HCT116 (cell line): ENCODE results near the gene SMARCA5. TPM values are rescaled to one million over a fixed set of nuclear protein-coding genes. Genes with fewer than 3 reads are reported as not detected.

Experiments
- ATAC-seq: fragments of 200-7000 bp; cut with Tn5 transposase; 2 replicates; pipeline ENCODE4 v1.9.1; 2020; ENCODE audit warnings: mild to moderate bottlenecking, moderate library complexity
- Bru-seq: library from RNA; stranded (reverse); fragments of 400-500 nt; gene quantifications from one replicate; lab custom pipeline; 2021; lab: Mats Ljungman, UMichigan
- BruChase-seq, 2 experiments: library from RNA; stranded (reverse); fragments of 400-500 nt; gene quantifications; one replicate each; lab custom pipeline; 2021; lab: Mats Ljungman, UMichigan
- BruUV-seq: library from RNA; stranded (reverse); fragments of 400-500 nt; replicated peaks from 2 replicates; lab custom pipeline; 2021; lab: Mats Ljungman, UMichigan
- CTCF ChIA-PET: fragments of 300-600 bp; sonication (Branson Sonifier 250); formaldehyde crosslinking; loops from one replicate; lab custom pipeline; 2021; ENCODE audit warnings: antibody characterized with exemption; lab: Charles Lee
- POLR2A ChIA-PET: fragments of 300-600, 350-600 bp; sonication (Branson Sonifier 250); formaldehyde crosslinking; loops from one replicate; lab custom pipeline; 2021; ENCODE audit warnings: antibody characterized with exemption; lab: Charles Lee
- RAD21 ChIA-PET, 2 experiments: fragments of 300-600 bp; sonication (Branson Sonifier 250); formaldehyde crosslinking; loops; one replicate each; lab custom pipeline; 2023; ENCODE audit warnings: low total read pairs in 2 of 2; ENCODE audit not compliant: uncharacterized antibody in 2 of 2, unreplicated experiment in 2 of 2, low non-redundant PET in 1 of 2; lab: Charles Lee
- DNase-seq: peaks from one replicate; pipeline ENCODE4 v3.0.0-alpha.2; 2010; ENCODE audit warnings: low read depth, low spot score
- H2AFZ ChIP-seq: fragments of 200-600 bp; shearing (Covaris generic), sonication (generic); 2 replicates; pipeline ENCODE4 v1.6.1; 2017; ENCODE audit warnings: low read depth, mixed run types, mixed read lengths, antibody characterized with exemption, low read length; ENCODE audit not compliant: poor library complexity, severe bottlenecking
- H3K27ac ChIP-seq: 2 replicates; pipeline ENCODE4 v1.5.1; 2012; ENCODE audit warnings: low read depth, low read length
- H3K27me3 ChIP-seq: fragments of 200-600 bp; sonication (generic); 2 replicates; pipeline ENCODE4 v1.6.1; 2016; ENCODE audit warnings: mixed run types, low read length, mixed read lengths; ENCODE audit not compliant: insufficient read depth
- H3K36me3 ChIP-seq, 2 experiments: fragments of 200-500 bp in 1 of 2; fragments of 200-600 bp in 1 of 2; sonication (Bioruptor generic) in 1 of 2; sonication (generic) in 1 of 2; 2 replicates each; pipeline versions ENCODE4 v1.5.1 to v1.6.1; 2014 to 2016; ENCODE audit warnings: low read length in 2 of 2, inconsistent platforms in 1 of 2, mixed read lengths in 1 of 2, mixed run types in 1 of 2; ENCODE audit not compliant: insufficient read depth in 2 of 2, control insufficient read depth in 1 of 2
- H3K4me1 ChIP-seq, 2 experiments: fragments of 200-600 bp in 1 of 2; sonication (generic) in 1 of 2; 2 replicates each; pipeline versions ENCODE4 v1.5.1 to v1.6.1; 2012 to 2017; ENCODE audit warnings: low read length in 2 of 2, inconsistent platforms in 1 of 2, mild to moderate bottlenecking in 1 of 2, mixed read lengths in 1 of 2, mixed run types in 1 of 2, moderate library complexity in 1 of 2; ENCODE audit not compliant: insufficient read depth in 2 of 2, control insufficient read depth in 1 of 2
- H3K4me2 ChIP-seq: fragments of 200-600 bp; sonication (generic); 2 replicates; pipeline ENCODE4 v1.6.1; 2017; ENCODE audit warnings: mixed run types, low read length, mixed read lengths
- H3K4me3 ChIP-seq, 2 experiments: fragments of 200-600 bp in 1 of 2; sonication (generic) in 1 of 2; replicated peaks in 1 of 2; 2 replicates each; pipeline ENCODE4 v1.5.1; 2011 to 2016; ENCODE audit warnings: low read length in 2 of 2, control low read depth in 1 of 2, low read depth in 1 of 2, mild to moderate bottlenecking in 1 of 2, mixed read lengths in 1 of 2, mixed run types in 1 of 2
- H3K79me2 ChIP-seq: fragments of 200-600 bp; sonication (generic); 2 replicates; pipeline ENCODE4 v1.6.1; 2017; ENCODE audit warnings: mild to moderate bottlenecking, mixed run types, low read length, moderate library complexity, mixed read lengths; ENCODE audit not compliant: insufficient read depth
- H3K9ac ChIP-seq: fragments of 200-600 bp; sonication (generic); 2 replicates; pipeline ENCODE4 v1.6.1; 2016; ENCODE audit warnings: low read length, mixed read lengths
- H3K9me2 ChIP-seq: fragments of 200-600 bp; sonication (generic), shearing (Covaris generic); 2 replicates; pipeline ENCODE4 v1.6.1; 2017; ENCODE audit warnings: mixed run types, mild to moderate bottlenecking, moderate library complexity; ENCODE audit not compliant: insufficient read depth
- H3K9me3 ChIP-seq, 2 experiments: fragments of 200-500 bp in 1 of 2; fragments of 200-600 bp in 1 of 2; sonication (Bioruptor generic) in 1 of 2; sonication (generic) in 1 of 2; 2 replicates each; pipeline ENCODE4 v1.6.1; 2014 to 2017; ENCODE audit warnings: low read length in 2 of 2, mixed read lengths in 2 of 2, inconsistent platforms in 1 of 2, low read depth in 1 of 2, mild to moderate bottlenecking in 1 of 2, mixed run types in 1 of 2, moderate library complexity in 1 of 2; ENCODE audit not compliant: control insufficient read depth in 1 of 2, insufficient read depth in 1 of 2
- H4K20me1 ChIP-seq: fragments of 200-600 bp; sonication (generic), shearing (Covaris generic); 2 replicates; pipeline ENCODE4 v1.6.1; 2017; ENCODE audit warnings: mixed run types, mild to moderate bottlenecking, moderate library complexity; ENCODE audit not compliant: insufficient read depth
- CBX3 ChIP-seq: IDR thresholded peaks from 2 replicates; pipeline ENCODE4 v1.6.1; 2012; ENCODE audit warnings: low read depth
- CEBPB ChIP-seq: IDR thresholded peaks from 2 replicates; pipeline ENCODE4 v1.6.1; 2012; ENCODE audit warnings: low read depth
- EZH2 ChIP-seq: fragments of 200-600 bp; sonication (generic); IDR thresholded peaks from 2 replicates; pipeline ENCODE4 v1.6.1; 2017; ENCODE audit warnings: antibody characterized with exemption, mixed run types
- EZH2phosphoT487 ChIP-seq: fragments of 200-600 bp; IDR thresholded peaks from 2 replicates; pipeline ENCODE4 v1.6.1; 2018; ENCODE audit warnings: antibody characterized with exemption, borderline replicate concordance
- FOSL1 ChIP-seq: IDR thresholded peaks from 2 replicates; pipeline ENCODE4 v1.6.1; 2012; ENCODE audit warnings: low read depth
- JUND ChIP-seq: IDR thresholded peaks from 2 replicates; pipeline ENCODE4 v1.6.1; 2012
- POLR2A ChIP-seq: IDR thresholded peaks from 2 replicates; pipeline ENCODE4 v1.7.0; 2011; ENCODE audit warnings: borderline replicate concordance; ENCODE audit not compliant: insufficient read depth, insufficient read length; ENCODE audit errors: extremely low read depth
- POLR2AphosphoS5 ChIP-seq: IDR thresholded peaks from 2 replicates; pipeline ENCODE4 v1.6.1; 2011; ENCODE audit warnings: mild to moderate bottlenecking, low read depth, low read length, moderate library complexity
- RAD21 ChIP-seq: IDR thresholded peaks from 2 replicates; pipeline ENCODE4 v1.6.1; 2012; ENCODE audit warnings: low read depth, mild to moderate bottlenecking
- SIN3A ChIP-seq: IDR thresholded peaks from 2 replicates; pipeline ENCODE4 v1.6.1; 2012; ENCODE audit warnings: low read depth
- YY1 ChIP-seq: IDR thresholded peaks from 2 replicates; pipeline ENCODE4 v1.6.1; 2011; ENCODE audit warnings: low read length, low read depth, moderate library complexity, mild to moderate bottlenecking; ENCODE audit not compliant: insufficient replicate concordance; ENCODE audit errors: extremely low read depth
- intact Hi-C: fragments of 100-400 bp; cut with micrococcal nuclease; formaldehyde crosslinking; loops from 2 replicates; pipeline ENCODE4 v1.10.0; 2022
- long read RNA-seq: library from polyadenylated mRNA; unstranded; transcript quantifications from one replicate; pipeline ENCODE4 v2.0.0, GENCODE V29; 2021; ENCODE audit not compliant: unreplicated experiment
- polyA plus RNA-seq: library from polyadenylated mRNA; unstranded; fragments of >200 nt; gene quantifications from 2 replicates; pipeline ENCODE4 v1.2.1, GENCODE V29; 2012; ENCODE audit warnings: missing spikeins
- total RNA-seq: library from RNA; stranded (reverse); gene quantifications from one replicate; pipeline ENCODE4 v1.2.1, GENCODE V29; 2021; ENCODE audit not compliant: unreplicated experiment
- TF ChIP-seq, protein P1 (sequence below): IDR thresholded peaks from 2 replicates; pipeline ENCODE4 v1.6.1; 2012
- TF ChIP-seq, protein P2 (sequence below): IDR thresholded peaks from 2 replicates; pipeline ENCODE4 v1.6.1; 2012; ENCODE audit warnings: low read depth
- TF ChIP-seq, protein P3 (sequence below): IDR thresholded peaks from 2 replicates; pipeline ENCODE4 v1.6.1; 2012

The SMARCA5 gene, protein sequence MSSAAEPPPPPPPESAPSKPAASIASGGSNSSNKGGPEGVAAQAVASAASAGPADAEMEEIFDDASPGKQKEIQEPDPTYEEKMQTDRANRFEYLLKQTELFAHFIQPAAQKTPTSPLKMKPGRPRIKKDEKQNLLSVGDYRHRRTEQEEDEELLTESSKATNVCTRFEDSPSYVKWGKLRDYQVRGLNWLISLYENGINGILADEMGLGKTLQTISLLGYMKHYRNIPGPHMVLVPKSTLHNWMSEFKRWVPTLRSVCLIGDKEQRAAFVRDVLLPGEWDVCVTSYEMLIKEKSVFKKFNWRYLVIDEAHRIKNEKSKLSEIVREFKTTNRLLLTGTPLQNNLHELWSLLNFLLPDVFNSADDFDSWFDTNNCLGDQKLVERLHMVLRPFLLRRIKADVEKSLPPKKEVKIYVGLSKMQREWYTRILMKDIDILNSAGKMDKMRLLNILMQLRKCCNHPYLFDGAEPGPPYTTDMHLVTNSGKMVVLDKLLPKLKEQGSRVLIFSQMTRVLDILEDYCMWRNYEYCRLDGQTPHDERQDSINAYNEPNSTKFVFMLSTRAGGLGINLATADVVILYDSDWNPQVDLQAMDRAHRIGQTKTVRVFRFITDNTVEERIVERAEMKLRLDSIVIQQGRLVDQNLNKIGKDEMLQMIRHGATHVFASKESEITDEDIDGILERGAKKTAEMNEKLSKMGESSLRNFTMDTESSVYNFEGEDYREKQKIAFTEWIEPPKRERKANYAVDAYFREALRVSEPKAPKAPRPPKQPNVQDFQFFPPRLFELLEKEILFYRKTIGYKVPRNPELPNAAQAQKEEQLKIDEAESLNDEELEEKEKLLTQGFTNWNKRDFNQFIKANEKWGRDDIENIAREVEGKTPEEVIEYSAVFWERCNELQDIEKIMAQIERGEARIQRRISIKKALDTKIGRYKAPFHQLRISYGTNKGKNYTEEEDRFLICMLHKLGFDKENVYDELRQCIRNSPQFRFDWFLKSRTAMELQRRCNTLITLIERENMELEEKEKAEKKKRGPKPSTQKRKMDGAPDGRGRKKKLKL
- total RNA-seq, result 61.2 TPM
- 16.6 and 24.4 TPM in 2 replicates for polyA plus RNA-seq
- percentile 93 among the genes with signal in this experiment for Bru-seq, nascent RNA
- BruChase-seq, experiment 1, labeled RNA remaining after a 6-hour chase, result percentile 96 among the genes with signal in this experiment
- BruChase-seq, experiment 2, labeled RNA remaining after a 2-hour chase, result percentile 90 among the genes with signal in this experiment
- long read RNA-seq, full-length matches to known transcripts, result 394 of 540 reads
- long read RNA-seq, partial matches to known transcripts, result 128 of 540 reads
- long read RNA-seq, other reads (novel, unspliced or antisense), result 18 of 540 reads

DNA sequence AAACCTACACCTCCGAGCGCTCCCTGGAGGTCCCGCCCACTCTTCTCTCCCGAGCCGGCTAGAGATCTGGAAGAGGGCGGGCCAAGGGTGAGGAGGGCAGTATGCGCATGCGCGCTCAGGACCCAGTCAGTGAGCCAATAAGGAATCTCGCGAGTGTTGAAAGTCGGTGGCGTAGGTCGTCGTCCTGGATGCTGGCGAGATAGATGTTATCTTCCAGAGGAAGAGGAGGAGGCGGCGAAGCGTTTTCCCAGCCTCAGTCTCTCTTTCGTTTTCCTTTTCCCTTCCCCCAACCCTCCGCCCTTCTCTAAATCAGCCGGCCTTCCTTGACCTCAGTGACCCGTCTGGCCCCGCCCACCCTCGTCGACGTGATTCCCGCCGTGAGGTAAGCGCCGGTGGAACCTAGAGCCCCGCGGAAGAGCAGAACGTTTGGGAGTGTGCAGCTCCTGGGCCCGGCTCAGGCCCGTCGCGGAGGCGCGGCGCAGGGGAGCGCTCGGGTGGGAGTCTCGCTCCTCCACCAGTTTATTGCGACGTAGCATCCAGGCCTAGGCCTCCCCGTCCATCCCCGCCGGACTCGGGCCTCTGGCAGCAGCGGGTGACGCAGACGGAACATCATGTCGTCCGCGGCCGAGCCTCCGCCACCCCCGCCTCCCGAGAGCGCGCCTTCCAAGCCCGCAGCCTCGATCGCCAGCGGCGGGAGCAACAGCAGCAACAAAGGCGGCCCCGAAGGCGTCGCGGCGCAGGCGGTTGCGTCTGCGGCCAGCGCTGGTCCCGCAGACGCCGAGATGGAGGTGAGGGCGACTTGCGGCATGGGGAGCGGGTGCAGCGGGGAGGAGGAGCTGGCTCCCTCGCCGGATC lies at the start of gene SMARCA5:
Gene SMARCA5 (plus strand): TSS at position 389 of the 855 bp plus-strand sequence. CDS start 223 bp downstream, at position 612.
- peak within 1 kb of the TSS; percentile 66 to 87 for H3K4me3 ChIP-seq
- H3K9me2 ChIP-seq, result no peaks in the 10 kb centered on the region
- peaks cover 50% of the 10 kb centered on the region for H3K79me2 ChIP-seq
- DNase-seq (peak; percentile 97), ATAC-seq (peak; percentile 91)
- CTCF ChIA-PET, result no interaction called here
- peak within 1 kb of the TSS; percentile 72 for H2AFZ ChIP-seq
- peaks cover 3 to 16% of the 10 kb centered on the region in 2 experiments; a peak in 3 of 4 replicates for H3K4me1 ChIP-seq
- BruUV-seq, result no TSS peak
- intact Hi-C loops, result no loop called here
- H3K27ac ChIP-seq, result peak within 1 kb of the TSS; percentile 95
- 0 out of 2 replicates have a peak, but pooled peaks cover 7% of the 10 kb centered on the region for H4K20me1 ChIP-seq
- POLR2A ChIA-PET, result interaction anchor here (0.8 to 1.4 kb wide), 2 partner anchors 13 to 22 kb away, joined by 3 to 4 read pairs; no protein-coding TSS in a partner anchor
- peak within 1 kb of the TSS; percentile 85 for H3K9ac ChIP-seq
- H3K4me2 ChIP-seq, result peak within 1 kb of the TSS; percentile 79
- RAD21 ChIA-PET, result no interaction called here
- H3K27me3 ChIP-seq, result no peaks in the 10 kb centered on the region
- H3K36me3 ChIP-seq, result peaks cover 12% of the 10 kb centered on the region in 2 experiments; a peak in 3 of 4 replicates
- no peaks in the 10 kb centered on the region for H3K9me3 ChIP-seq
- TF ChIP-seq FOSL1 (no peak), CEBPB (no peak), YY1 (peak; percentile 32), CBX3 (0 out of 2 replicates have a peak, but pooled peaks have one; percentile 56), SIN3A (peak; percentile 73), JUND (no peak), EZH2phosphoT487 (no peak), RAD21 (no peak), POLR2A (peak; percentile 50), POLR2AphosphoS5 (peak; percentile 86), EZH2 (no peak)
- TF ChIP-seq, protein P1, sequence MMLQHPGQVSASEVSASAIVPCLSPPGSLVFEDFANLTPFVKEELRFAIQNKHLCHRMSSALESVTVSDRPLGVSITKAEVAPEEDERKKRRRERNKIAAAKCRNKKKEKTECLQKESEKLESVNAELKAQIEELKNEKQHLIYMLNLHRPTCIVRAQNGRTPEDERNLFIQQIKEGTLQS, result no peak
- TF ChIP-seq, protein P2, sequence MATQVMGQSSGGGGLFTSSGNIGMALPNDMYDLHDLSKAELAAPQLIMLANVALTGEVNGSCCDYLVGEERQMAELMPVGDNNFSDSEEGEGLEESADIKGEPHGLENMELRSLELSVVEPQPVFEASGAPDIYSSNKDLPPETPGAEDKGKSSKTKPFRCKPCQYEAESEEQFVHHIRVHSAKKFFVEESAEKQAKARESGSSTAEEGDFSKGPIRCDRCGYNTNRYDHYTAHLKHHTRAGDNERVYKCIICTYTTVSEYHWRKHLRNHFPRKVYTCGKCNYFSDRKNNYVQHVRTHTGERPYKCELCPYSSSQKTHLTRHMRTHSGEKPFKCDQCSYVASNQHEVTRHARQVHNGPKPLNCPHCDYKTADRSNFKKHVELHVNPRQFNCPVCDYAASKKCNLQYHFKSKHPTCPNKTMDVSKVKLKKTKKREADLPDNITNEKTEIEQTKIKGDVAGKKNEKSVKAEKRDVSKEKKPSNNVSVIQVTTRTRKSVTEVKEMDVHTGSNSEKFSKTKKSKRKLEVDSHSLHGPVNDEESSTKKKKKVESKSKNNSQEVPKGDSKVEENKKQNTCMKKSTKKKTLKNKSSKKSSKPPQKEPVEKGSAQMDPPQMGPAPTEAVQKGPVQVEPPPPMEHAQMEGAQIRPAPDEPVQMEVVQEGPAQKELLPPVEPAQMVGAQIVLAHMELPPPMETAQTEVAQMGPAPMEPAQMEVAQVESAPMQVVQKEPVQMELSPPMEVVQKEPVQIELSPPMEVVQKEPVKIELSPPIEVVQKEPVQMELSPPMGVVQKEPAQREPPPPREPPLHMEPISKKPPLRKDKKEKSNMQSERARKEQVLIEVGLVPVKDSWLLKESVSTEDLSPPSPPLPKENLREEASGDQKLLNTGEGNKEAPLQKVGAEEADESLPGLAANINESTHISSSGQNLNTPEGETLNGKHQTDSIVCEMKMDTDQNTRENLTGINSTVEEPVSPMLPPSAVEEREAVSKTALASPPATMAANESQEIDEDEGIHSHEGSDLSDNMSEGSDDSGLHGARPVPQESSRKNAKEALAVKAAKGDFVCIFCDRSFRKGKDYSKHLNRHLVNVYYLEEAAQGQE, result no peak
- TF ChIP-seq, protein P3, sequence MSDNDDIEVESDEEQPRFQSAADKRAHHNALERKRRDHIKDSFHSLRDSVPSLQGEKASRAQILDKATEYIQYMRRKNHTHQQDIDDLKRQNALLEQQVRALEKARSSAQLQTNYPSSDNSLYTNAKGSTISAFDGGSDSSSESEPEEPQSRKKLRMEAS, result peak; percentile 68
